Gastrocnemius medialis (tissue), 4 donors: Measurements from ENCODE around the gene KCNMB3.

Experiments used
- CTCF ChIP-seq, 5 experiments: fragments of 450-650 bp in 3 of 5; fragments of 200-600 bp in 2 of 5; sonication (generic) in 2 of 5; IDR thresholded peaks in 4 of 5; conservative IDR thresholded peaks in 1 of 5; 1 replicate in 4 of 5; 2 replicates in 1 of 5; pipeline ENCODE4 v1.5.1; 2016 to 2019; ENCODE audit warnings: antibody characterized with exemption in 5 of 5, mild to moderate bottlenecking in 3 of 5, moderate library complexity in 3 of 5
- POLR2A ChIP-seq, 2 donors: fragments of 450-650 bp; IDR thresholded peaks; one replicate each; pipeline ENCODE4 v1.6.1; 2017; ENCODE audit warnings: antibody characterized with exemption in 2 of 2, mild to moderate bottlenecking in 2 of 2, moderate library complexity in 2 of 2

GRCh38 chr3:179281825-179282224, 30.9 kb upstream of the KCNMB3 start:
- TF ChIP-seq CTCF (IDR thresholded peaks at IDR 0.05 in 4 of 5, conservative IDR thresholded peaks at IDR 0.05 in 1 of 5), result no peak
- TF ChIP-seq POLR2A (IDR thresholded peaks at IDR 0.05), result no peak
